ENCODE data around the gene ADAM12.
"Not testable (repeated sequence)": the region's sequence is repeated elsewhere in the genome, so short reads cannot be mapped to it uniquely, and the experiment has no call there.

ADAM12 gene

GRCh38 chr10:126199221-126199998, 188.9 kb downstream of the ADAM12 start:
- no peak for DNase-seq (ENCODE audit: low read depth, low spot score)
- H3K27ac ChIP-seq, result no peak overlapping the region

DNA sequence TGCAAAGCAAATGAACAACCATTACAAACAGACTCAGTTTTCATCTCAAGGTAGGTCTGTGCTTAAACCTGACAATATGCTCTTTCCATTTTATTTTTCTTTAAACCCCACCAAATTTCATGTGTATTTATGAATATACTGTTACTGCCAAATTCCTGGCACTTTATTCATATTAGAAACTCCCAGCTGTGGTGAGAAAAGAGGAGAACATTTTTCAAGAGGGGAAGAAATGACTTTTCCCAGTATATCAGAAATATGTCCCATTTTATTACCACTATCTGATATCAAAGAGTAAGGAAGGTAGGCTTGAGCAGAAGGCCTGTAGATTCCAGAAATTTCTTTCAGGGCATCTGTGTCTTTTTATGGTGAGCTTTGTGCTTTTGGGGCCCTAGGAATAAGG, 189.6 kb downstream of the ADAM12 start:
- H3K27ac ChIP-seq, result no peak overlapping the region
- no peak for DNase-seq (ENCODE audit: low read depth, low spot score)

GRCh38 chr10:126197036-126197543, 191.2 kb downstream of the ADAM12 start:
- DNase-seq (ENCODE audit: low read depth, low spot score), result no peak
- H3K27ac ChIP-seq, result no peak overlapping the region

- H3K27ac ChIP-seq, result no peak overlapping the region
- no peak for DNase-seq (ENCODE audit: low read depth, low spot score)
Measured at GRCh38 chr10:126196281-126196680, 192.0 kb downstream of the ADAM12 start.

DNA sequence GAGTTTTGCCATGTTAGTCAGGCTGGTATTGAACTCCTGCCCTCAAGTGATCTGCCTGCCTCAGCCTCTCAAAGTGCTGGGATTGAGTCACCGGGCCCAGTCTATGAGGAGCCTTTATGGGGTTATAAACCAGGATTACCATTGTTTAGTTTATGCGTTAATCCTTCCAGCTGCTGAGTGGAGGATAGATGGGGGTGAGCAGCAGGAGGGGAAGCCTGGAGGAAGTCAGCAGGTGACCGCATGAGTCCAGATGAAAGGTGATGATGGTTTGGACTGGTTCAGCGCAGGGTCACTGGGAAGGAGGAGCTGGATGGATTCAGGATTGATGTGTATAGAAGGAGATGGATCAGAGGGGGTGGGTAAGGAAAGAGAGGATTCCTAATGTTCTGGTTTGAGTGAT, 197.1 kb downstream of the ADAM12 start:
- H3K27ac ChIP-seq, result no peak overlapping the region
- DNase-seq (ENCODE audit: low read depth, low spot score), result no peak

DNA sequence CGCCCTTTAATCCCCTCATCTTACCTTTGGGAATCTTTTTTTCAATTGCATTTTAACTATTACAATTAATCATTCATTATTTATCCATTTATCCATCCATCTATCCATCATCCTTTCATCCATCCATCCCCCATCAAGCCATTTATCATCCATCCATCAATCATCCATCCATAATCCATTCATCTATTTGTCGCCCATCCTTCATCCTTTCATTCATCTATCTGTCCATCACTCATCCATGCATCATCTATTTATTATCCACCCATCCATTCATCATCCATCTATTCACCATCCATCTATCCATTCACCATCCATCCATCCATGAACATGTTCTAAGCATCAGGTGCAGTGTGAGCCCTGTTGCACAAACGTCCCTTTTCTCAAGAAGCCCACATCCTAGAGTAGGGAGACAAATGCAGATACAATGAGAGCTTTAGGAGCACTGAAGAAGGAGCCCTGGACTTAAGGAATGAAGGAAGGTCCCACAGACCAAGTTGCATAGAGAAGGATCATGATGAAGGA, 199.5 kb downstream of the ADAM12 start:
- H3K27ac ChIP-seq, result no peak overlapping the region
- no peak for DNase-seq (ENCODE audit: low read depth, low spot score)

DNA sequence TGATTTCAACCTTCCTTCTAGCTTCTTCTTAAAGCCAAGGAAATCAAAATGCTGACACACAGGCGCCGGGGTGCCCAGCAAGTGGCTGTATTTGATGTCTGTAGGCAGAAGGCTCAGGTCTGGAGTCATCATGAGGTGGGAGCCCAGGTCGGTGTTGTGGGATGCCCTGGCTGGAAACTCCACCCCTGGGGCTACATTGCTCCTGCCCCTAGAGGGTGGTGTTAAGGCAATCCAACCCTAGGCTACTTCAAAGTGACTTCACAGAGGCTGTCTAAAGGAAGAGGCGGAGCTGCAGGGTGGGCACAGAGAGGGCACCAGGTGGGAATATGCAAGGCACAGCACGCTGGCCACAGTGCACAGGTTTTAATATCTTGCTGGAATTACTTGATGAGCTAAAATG, 200.9 kb downstream of the ADAM12 start:
- DNase-seq (ENCODE audit: low read depth, low spot score), result no peak
- H3K27ac ChIP-seq, result no peak overlapping the region

DNA sequence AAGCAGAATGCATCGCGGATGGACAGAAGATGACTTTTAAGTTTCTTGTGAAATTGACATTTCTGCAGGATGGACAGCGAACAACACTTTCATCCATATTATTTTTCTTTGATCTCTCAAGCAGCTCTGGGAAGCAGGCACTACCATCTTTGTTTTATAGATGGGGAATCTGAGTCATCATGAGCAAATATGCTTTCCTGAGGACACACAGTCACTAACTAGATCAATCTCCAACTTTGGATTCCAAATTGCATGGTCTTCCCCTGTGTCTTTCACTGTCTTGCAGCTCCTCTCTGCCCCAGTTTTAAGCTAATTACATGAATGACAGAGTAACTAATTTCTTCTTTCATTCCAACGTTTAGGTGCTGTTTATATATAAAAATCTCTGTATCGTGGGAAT, 201.5 kb downstream of the ADAM12 start:
- H3K27ac ChIP-seq, result no peak overlapping the region
- DNase-seq (ENCODE audit: low read depth, low spot score), result no peak

DNA sequence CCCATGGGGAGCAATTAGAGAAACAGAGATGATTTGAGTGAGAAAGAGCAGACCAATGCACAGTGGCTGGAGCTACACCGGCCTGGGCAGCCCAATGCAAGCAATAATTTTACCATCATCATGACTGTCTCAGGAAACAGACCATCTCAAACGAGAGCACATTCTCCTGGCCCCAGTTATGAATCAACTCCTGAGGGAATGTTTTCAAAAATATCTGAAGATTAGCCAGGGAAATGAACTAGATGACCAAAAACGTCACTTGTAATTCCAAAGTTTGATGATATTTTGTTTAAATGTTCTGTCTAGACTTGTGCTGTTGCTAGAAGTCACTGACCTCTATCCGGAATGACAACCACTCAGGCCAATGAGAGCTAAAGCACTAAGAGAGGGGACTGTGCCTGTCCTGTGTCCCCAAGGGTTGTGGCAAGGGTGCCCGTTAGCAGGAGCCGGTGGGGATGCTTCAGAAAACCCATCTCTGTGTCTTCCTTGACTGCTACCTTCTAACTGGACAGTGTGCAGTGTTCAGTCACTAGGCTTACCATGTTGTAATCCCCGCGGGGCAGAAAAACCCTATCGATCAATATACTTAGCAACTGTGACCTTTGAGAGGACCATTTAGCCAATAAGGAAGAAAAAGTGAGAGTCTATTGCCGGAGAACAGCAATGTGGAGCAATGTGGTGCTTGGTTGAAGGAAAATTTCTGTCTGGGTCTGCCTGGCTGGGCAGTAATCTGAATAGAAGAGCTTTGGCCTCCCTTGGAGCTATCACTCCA, 202.4 kb downstream of the ADAM12 start:
- no peak for DNase-seq (ENCODE audit: low read depth, low spot score)
- H3K27ac ChIP-seq, result no peak overlapping the region

DNA sequence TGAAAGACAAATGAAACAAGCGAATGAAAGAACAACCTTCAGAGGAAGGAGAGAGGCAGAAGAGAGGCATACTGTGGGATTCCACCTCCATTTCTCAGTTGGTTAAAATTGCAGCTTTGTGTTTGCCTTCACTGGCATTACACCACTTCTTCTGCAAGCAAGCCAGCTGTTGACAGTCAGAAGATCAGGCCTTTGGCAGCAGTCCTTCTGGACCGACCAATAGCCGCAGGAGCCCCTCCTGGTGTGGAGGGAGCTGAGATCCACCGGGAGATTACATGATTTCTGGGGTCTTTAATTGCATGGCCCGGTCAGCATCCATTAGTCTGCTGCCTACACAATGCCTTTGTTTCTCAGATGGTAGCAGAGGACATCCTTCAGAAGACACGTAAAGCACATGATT, 206.7 kb downstream of the ADAM12 start:
- H3K27ac ChIP-seq, result no peak overlapping the region
- no peak for DNase-seq (ENCODE audit: low read depth, low spot score)

DNA sequence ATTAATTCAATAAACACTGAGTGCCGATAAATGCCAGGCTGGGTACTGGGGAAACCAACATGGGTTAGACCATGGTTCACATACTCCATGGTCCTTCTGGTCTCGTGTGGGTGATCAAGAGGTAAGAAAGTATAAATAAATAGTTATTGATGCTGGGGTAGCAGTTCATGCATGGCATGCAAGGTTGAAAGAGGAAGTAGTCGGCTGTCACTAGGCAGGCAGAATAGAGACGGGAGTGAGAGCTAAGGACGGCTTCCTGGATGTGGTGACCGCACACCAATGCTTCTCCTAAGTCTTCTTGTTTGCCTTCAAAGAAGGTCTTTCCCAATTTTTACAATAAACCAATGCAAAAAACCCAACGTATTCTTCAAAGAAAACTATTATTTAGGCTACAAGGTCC, 208.6 kb downstream of the ADAM12 start:
- no peak for DNase-seq (ENCODE audit: low read depth, low spot score)
- H3K27ac ChIP-seq, result no peak overlapping the region

DNA sequence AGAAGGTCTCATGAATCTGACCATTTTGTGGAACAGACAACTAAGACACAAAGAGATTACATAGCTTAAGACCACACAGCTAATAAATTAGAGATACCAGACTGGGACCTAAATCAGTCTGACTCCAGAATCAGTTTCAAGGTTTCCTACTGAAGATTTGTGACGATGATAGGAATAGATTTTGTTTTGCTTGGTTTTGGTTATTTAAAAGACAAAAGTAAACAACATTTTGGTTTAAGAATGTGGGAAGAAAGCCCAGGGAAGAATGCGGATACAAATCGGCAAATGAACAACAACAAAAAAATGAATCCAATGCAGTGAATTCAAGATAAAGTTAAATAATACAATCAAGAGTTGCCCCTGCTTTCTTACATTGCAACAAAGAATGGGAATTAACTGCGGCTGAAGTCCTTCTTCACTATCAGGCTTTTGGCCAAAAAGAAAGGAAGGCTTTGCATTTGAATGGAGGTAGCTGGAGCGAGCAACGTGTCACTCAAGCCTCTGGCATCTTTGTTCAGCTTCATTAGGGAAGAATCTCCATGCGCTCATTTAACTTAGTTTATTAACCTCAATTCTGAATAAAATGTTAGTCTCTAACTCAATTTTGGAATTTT, 210.8 kb downstream of the ADAM12 start:
- no peak overlapping the region for H3K27ac ChIP-seq

GRCh38 chr10:126175641-126176262, 212.5 kb downstream of the ADAM12 start:
- no peak overlapping the region for H3K27ac ChIP-seq
- no peak for DNase-seq (ENCODE audit: low read depth, low spot score)

More for the DNA sequence above, 210.8 kb downstream of the ADAM12 start:
- no peak for DNase-seq (ENCODE audit: low read depth, low spot score)

GRCh38 chr10:126172755-126173154, 215.5 kb downstream of the ADAM12 start:
- not testable (repeated sequence) for H3K27ac ChIP-seq; DNase-seq (ENCODE audit: low read depth, low spot score)

DNA sequence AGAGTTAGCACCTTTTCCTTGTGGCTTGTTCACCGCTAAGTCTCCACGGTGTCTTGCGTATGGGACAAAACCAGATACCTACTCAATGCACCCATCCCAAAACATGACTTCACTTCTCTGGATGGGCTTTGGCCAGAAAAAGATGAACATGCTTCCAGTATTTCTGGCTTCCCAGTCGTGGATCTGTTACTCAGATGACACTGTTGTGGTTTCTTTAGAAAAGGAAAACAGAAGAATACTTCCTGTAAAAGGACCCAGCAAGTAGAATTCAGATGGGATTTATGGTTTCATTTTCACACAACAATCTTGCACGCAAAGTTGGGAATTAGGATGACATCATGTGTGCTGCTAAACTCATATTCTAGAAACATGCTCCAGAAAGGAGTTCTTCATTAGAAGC, 216.7 kb downstream of the ADAM12 start:
- no peak for DNase-seq (ENCODE audit: low read depth, low spot score)
- H3K27ac ChIP-seq, result no peak overlapping the region

- no peak overlapping the region for H3K27ac ChIP-seq
- DNase-seq (ENCODE audit: low read depth, low spot score), result no peak
Measured at GRCh38 chr10:126170776-126171175, 217.5 kb downstream of the ADAM12 start.

GRCh38 chr10:126170371-126170770, 217.9 kb downstream of the ADAM12 start:
- H3K27ac ChIP-seq, result no peak overlapping the region

GRCh38 chr10:126169899-126170298, 218.4 kb downstream of the ADAM12 start:
- H3K27ac ChIP-seq, result no peak overlapping the region
- no peak for DNase-seq (ENCODE audit: low read depth, low spot score)

More at GRCh38 chr10:126170371-126170770, 217.9 kb downstream of the ADAM12 start:
- no peak for DNase-seq (ENCODE audit: low read depth, low spot score)

GRCh38 chr10:126166797-126167196, 221.5 kb downstream of the ADAM12 start:
- H3K27ac ChIP-seq, result no peak overlapping the region
- DNase-seq (ENCODE audit: low read depth, low spot score), result no peak

GRCh38 chr10:126165874-126166273, 222.4 kb downstream of the ADAM12 start:
- no peak overlapping the region for H3K27ac ChIP-seq
- DNase-seq (ENCODE audit: low read depth, low spot score), result no peak

Measured in epithelial cell of prostate (primary cell).